HG03025 (cell line): ENCODE data around the gene ARHGAP18.
A peak's percentile ranks its signal among the peaks of the same experiment; 100 is the strongest.

Experiments used
- ATAC-seq: cut with Tn5 transposase; IDR thresholded peaks from one replicate; pipeline ENCODE4 v1.9.1; 2021; ENCODE audit warnings: mild to moderate bottlenecking, moderate library complexity; ENCODE audit not compliant: unreplicated experiment, low FRiP score

The ARHGAP18 gene, protein sequence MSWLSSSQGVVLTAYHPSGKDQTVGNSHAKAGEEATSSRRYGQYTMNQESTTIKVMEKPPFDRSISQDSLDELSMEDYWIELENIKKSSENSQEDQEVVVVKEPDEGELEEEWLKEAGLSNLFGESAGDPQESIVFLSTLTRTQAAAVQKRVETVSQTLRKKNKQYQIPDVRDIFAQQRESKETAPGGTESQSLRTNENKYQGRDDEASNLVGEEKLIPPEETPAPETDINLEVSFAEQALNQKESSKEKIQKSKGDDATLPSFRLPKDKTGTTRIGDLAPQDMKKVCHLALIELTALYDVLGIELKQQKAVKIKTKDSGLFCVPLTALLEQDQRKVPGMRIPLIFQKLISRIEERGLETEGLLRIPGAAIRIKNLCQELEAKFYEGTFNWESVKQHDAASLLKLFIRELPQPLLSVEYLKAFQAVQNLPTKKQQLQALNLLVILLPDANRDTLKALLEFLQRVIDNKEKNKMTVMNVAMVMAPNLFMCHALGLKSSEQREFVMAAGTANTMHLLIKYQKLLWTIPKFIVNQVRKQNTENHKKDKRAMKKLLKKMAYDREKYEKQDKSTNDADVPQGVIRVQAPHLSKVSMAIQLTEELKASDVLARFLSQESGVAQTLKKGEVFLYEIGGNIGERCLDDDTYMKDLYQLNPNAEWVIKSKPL

DNA sequence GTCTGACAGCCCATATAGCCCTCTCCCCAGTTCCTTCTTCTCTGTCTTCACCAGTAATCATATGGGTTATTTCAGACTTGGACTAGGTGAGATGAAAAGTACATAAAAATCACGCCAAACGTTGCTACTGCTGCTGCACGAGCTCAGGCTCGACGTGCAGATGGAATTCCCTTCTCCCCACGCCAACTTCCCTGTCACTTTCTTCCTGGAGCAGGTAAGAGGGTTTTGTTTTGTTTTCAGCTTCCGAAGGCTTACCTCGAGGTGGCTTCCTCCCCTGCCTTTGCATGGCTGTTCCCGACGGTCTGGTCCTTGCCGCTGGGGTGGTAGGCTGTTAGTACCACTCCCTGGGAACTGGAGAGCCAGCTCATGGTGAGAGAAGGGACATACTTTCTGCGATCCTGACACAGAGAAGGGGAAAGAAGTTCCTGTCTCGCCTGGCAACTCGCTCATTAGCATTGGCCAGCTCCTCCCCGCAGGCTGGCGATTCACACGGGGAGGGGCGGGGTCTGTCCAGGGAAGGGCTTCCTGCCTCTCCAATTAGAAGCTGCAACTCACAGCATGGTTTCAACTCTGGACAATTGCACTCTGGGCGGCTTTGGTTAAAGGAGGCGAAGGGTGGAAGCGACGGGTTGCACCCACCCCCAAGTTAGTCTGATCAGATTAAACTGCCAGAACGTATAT is at the start of gene ARHGAP18:
Gene ARHGAP18 (minus strand): TSS at position 409 of the 681 bp plus-strand sequence. CDS start 41 bp downstream, at position 368.
- ATAC-seq: peak; percentile 95

DNA sequence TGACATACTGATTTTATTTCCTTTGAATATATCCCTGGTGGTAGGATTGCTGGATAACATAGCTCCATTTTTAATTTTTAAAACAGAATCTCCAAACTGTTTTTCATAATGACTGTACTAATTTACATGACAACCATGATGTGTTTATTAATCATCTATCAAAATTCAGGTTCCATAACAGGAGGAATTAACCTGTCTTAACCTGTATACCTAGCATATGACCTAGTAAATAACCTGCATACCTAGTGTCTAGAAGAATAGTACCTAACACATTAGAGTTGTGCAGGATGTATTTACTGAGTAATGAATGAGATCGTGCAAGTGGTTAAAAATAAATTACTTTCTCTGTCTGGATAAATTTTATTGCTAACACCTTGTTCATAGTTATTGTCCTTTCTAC is 45.8 kb upstream of the ARHGAP18 start:
- no peak for ATAC-seq

DNA sequence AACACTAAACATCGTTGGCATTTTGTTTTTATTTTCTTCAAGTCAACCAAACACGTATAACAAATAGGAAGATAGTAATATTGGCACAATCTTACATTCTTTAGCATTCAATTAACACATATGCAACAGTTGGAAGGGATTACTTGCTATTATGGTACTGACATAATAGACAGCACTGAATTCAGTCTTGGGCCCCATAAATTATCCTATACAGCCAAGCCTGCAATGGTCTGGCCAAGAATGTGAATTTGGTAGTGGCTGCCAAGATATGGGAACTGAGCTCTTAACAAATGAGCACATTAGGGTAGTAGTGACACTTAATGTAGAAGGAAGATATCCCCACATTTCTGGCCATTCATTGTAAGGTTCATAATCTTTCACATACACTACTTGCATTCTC is 44.8 kb upstream of the ARHGAP18 start:
- no peak for ATAC-seq

DNA sequence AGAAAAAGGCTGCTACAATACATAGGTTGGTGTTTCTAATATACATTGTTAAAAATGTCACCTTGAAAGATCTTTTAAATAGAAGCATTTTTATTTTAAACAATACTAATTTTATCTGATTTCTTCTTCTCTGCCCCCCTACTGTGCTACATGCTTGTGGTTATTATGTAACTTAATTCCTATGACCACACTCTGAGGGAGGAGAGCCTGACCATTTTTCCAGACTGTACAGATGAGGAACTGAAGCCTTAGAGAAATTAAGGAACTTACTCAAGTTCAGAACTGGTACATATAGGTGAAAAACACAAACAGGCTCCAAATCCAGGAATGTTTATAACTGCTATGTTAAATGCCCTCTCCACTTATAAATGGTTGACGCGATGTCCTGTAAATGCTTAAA is 43.4 kb upstream of the ARHGAP18 start:
- ATAC-seq: no peak

DNA sequence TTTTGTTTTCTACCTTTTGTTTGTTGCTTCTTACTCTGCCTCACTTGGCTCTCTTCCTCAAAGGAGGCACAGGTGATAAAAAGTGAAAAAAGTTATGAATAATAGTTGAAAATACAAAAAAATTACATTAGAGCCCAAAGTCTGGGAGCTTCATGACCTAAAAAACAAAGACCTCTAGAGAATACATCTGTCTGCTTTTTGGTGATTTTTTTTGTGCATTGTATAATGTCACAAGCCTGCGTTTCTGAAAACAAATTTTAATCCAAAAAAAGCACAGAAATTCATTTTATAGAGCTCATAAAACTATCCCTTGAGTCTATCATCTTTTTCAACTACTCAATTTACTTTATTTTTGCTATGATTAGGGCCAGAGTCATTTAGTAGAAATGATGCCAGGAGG is 41.4 kb upstream of the ARHGAP18 start:
- ATAC-seq: no peak

DNA sequence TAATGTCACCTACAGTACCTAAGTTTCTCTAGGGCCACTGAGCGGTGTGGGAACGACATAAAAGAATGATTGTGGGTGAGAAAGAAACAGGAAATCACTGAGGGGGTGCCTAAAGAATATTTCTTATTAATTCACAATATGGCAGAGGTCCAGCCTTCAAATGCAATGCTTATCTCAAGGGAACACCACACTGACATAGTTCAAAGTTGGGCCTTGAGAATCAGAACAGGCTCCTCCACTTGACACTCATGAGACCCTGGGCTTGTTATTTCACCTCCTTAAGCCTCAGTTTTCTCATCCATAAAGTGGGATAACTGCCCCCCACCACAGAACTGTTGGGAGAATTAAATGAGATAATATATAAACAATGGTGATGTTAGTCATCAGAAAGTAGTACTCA is 40.4 kb upstream of the ARHGAP18 start:
- no peak for ATAC-seq

DNA sequence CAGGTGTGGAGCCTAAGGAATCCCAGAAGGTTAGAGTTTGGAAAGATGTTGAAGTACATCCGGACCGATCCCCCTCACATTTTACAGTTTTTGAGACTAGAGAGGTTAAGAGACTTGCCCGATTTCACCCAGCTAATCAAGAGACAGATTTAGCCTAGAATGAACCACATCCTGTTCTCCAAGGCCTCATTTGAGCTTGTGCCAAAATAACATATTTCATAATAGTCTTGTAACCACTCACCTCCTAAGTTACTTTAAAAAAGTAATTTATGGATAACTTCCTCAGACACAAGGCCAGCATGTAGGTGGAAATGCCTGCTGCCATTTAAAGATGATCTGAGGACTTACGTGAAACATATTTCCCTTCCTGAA is 39.8 kb upstream of the ARHGAP18 start:
- no peak for ATAC-seq

DNA sequence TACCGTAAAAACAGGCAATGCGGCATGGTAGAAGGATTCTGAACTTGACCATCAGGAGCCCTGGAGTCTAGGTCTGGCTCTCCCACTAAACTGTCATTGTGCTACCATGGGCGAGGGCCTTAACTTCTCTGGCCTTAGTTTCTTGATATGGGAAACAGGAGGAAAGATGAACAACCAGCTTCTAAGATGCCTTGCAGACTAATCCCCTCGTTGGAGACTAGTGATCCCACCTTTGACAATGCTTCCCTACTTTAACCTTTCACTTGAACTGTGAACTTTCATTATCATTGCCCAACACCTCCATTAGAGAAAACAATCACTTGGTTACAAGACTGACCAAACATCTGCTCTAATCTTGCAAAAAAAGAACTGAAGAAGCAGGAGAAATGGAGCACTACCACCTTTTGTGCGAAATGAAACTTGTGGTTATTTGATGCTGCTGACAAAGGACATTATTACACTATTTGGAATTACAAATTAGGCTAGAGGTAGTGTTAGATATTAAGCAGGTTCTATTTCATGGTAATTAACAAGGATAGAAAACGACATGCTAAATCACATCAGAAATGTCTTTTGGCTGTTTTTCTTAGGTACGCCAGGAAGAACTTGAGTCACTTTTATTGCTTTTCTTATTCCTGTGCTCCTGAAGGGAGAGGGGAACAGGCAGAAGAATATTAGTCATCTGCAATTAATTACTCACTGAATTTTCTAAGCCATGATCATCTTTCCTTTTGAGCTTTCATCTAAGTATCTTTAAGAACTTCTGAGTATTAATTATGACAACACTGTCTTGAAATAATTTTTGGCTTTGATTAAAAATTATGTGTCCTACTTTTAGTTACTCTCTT is 39.1 kb upstream of the ARHGAP18 start:
- no peak for ATAC-seq

DNA sequence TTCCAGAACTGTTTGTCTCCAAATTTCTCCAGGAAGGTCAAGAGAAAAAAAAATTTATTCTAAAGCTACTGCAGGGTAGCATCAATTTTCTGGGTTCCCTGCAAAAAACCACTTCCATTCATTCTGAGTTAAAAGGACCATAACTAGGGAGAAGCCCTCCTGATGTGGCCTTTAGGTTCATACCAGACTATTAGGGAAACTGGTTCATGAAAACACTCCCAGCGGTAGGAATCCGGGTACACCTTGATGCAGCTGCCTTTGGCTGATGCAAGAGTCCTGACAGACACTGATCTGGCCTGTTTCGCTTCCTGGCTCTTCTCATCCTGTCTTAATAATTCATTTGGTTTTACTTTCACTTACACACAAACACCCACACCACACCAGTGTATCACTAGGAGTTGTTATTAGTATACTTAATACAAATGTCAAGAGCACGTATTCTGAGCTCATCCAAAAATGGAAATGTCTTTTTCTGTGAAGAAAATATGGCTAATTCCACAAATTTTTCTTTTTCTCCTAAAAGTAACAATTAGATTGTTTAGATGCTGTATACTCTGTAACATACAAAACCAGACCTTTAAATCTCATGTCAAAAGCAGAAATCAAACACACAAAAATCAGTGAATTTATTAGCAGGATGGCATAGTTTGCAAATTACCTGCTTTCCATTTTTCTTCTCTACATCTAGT is 38.4 kb upstream of the ARHGAP18 start:
- ATAC-seq: peak; percentile 98

DNA sequence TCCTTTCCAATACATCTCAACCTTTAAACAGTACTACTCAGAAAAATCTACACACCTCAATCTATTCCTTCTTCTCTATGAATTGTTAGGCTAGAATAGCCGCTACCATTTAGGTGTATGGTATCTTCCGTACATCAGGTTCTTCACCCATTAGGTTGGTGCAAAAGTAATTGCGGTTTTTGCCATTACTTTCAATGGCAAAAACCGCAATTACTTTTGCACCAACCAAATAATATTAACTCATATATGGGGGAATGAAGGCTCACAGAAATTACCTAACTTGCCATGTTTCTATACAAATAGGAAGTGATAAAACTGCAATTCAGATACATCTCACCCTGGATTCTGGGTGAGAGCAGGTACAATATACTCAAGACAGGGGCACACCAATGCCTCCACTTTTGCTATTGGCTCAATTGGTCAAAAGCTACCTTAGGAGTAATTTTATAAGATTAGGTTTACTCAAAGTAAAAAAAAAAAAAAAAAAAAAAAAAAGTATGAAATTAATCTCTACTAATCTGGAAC is 37.7 kb upstream of the ARHGAP18 start:
- no peak for ATAC-seq

DNA sequence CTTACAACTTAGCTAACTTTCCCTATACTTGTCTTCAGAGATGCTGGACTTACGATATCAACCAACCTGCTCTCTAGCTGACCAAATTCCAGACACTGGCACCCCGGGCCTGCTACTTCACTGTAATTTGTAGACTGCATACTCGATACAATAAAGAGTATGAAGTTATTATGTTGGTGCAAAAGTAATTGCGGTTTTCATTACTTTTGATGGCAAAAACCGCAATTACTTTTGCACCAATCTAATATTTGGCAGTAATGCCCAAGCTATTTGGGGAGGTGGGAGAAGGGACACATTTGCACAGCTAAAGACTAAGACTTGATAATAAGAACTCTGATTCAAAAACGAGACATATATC is 34.9 kb upstream of the ARHGAP18 start:
- no peak for ATAC-seq

DNA sequence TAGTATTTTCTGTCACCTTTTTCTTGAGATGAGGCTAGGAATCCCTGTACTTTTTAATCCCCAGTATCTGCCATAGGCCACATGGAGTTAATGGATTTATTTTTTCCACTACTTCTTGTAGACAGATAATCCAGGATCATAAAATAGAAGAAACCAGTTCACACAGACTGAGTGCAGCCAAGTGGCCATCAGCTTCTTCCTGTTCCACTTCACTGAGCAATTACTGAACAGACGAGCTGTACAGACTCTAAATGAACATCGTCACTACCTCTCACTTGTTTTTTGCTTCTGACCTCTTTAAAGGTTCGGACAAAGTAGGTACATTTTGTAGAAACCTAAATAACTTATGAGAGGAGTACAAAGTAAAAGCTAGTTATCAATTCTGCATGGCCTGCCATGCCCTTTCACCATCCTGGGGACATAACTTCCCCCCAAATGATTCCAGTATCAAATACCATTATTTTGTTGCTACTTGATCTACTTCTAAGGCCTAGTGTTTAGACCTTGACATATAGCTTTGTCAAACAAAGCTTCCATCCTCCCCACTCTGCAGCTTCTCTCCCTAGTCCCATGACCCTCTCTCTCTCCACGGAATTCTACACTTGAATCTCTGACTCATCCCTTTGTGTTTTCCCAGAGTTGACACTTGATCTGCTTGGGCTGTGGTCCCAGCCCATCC is 34.4 kb upstream of the ARHGAP18 start:
- ATAC-seq: no peak

DNA sequence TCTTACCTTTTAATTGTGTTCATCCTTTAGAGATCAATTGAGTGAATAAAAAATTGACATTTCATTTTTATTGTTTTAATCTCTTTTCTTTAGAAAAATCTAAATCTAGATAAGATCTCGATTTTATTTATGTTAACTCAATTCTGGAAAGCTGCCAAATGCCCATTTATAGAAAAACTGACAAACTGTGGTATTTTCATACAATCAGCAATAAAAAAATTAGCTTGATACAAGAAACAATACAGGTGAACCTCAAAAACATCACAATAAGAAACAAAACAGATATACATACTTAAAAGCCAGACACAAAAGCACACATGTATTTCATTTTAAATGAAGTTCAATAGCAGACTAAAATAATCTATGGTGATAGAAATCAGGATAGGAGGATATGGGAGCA is 30.0 kb upstream of the ARHGAP18 start:
- no peak for ATAC-seq

DNA sequence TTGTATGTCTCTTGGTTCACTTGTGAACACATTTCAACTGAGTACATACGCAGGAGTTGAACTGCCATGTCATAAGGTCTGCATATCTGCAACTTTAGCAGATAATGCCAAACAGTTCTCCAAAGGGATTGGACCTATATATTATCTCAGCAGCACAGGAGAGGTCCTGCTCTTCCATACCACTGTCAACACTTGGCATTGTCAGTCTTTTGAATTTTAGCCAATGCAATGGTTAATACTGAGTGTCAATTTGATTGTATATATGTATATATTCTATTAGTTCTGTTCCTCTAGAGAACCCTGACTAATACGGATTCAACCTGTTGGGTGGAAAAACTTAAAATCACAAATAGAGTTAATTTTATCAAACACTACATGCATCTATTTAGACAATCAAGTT is 26.1 kb upstream of the ARHGAP18 start:
- no peak for ATAC-seq

DNA sequence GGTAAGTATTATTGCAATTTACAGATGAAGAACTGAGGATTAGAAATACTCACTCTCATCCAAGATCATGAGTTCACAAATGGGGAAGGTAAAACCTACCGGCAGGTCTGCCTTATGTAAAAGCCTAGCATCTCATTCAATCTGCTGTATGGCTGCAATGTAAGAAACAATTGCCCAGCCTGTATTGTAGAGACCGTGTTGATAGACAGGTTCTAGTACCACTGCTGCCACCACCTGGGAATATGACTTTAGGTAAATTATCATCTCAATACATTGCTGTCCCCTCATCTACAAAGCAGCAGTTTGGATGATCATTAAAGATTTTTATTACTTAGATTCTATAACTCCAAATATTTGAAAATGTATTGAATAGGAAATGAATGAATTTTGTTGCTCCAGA is 23.3 kb upstream of the ARHGAP18 start:
- ATAC-seq: no peak

DNA sequence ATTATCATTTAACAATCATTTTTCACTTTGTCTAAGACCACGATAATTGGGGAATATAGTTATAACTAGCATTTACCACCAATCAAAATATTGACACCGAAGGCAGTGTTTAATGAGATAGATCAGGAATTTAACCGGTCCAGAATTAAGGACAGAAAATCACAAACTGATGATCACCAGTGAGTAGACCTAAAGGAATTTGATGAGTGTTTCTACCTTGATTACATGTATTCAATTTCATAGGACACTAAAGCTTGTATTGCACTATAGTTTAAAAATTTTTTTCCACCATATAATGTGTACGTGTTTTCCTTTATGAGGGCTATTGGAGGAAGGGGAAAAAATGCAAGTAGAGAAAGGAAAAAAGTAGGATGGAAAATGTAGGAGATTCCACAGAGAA is 22.6 kb upstream of the ARHGAP18 start:
- no peak for ATAC-seq

DNA sequence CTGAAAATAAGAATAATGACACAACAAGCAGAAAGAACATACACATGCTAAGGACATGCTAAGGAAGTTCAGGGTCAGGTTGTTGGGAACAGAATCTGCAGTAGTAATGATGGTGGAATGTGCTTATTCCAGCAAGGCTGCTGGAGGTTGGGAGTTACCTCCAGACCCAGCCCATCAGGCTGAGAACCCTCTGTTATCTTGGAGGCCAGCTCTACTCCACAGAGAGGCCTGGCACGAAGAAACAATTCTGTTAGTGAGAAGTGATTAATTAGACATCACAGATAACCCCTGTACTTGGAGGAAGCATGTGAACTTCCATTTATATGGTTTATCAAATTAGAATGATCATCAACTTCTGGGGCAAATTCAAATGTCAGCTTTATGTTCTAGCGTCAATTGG is 22.1 kb upstream of the ARHGAP18 start:
- ATAC-seq: no peak

DNA sequence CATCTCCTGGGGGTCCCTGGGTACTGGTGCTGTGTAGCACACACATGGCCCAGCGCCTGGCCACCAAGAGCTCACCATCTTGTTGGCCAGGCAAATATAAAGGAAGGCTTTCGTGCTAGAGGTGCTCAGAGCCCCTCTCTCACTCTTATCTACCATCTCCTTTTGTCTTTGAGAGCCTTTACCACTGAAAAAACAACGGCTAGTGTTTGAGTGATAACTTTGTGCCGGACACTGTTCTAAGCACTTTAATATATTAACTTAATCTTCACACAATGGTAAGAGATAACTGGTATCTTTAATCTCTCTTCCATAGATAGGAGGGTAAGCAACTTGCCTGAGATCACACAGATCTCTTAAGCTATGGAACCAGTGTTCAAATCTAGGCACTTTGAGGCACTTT is 21.5 kb upstream of the ARHGAP18 start:
- no peak for ATAC-seq

DNA sequence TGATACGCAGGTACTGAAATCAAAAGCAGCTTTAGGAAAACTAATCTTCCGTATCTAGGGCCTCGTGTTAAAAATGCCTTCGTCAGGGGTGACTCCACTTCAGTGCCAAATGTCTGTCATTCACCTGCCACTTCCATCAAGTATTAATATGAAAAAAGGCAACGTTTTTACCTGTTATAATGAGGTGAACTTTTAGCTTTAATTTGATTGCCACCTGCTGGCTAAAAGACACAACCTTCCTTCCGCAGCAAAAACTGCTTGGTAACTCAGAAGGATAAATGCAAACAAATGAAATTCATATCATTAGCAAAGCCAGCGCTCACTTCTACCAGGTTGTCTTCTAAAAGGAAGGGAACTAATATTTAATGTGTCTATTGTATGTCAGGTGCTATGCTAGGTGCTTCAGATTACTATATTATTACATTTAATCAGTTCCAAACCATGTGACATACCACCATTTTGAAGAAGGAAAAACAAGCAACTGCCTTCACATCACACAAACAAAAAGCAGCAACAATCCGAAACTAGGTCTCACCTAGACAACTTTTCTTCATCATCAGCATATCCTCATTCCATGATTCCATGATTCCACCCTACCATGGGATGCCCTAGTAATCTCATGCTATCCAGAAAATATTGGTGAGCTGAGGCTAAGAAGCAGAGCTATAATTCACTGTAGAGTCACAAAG is 20.6 kb upstream of the ARHGAP18 start:
- ATAC-seq: no peak
